HCT116 (cell line): ENCODE results near the gene PCSK2. TPM values are rescaled to one million over a fixed set of nuclear protein-coding genes. Genes with fewer than 3 reads are reported as not detected.

Experiments
- ATAC-seq: fragments of 200-7000 bp; cut with Tn5 transposase; 2 replicates; pipeline ENCODE4 v1.9.1; 2020; ENCODE audit warnings: mild to moderate bottlenecking, moderate library complexity
- BruUV-seq: library from RNA; stranded (reverse); fragments of 400-500 nt; replicated peaks from 2 replicates; lab custom pipeline; 2021; lab: Mats Ljungman, UMichigan
- CTCF ChIA-PET: fragments of 300-600 bp; sonication (Branson Sonifier 250); formaldehyde crosslinking; loops from one replicate; lab custom pipeline; 2021; ENCODE audit warnings: antibody characterized with exemption; lab: Charles Lee
- POLR2A ChIA-PET: fragments of 300-600, 350-600 bp; sonication (Branson Sonifier 250); formaldehyde crosslinking; loops from one replicate; lab custom pipeline; 2021; ENCODE audit warnings: antibody characterized with exemption; lab: Charles Lee
- RAD21 ChIA-PET, 2 experiments: fragments of 300-600 bp; sonication (Branson Sonifier 250); formaldehyde crosslinking; loops; one replicate each; lab custom pipeline; 2023; ENCODE audit warnings: low total read pairs in 2 of 2; ENCODE audit not compliant: uncharacterized antibody in 2 of 2, unreplicated experiment in 2 of 2, low non-redundant PET in 1 of 2; lab: Charles Lee
- DNase-seq: peaks from one replicate; pipeline ENCODE4 v3.0.0-alpha.2; 2010; ENCODE audit warnings: low read depth, low spot score
- H2AFZ ChIP-seq: fragments of 200-600 bp; shearing (Covaris generic), sonication (generic); 2 replicates; pipeline ENCODE4 v1.6.1; 2017; ENCODE audit warnings: low read depth, mixed run types, mixed read lengths, antibody characterized with exemption, low read length; ENCODE audit not compliant: poor library complexity, severe bottlenecking
- H3K27ac ChIP-seq: 2 replicates; pipeline ENCODE4 v1.5.1; 2012; ENCODE audit warnings: low read depth, low read length
- H3K27me3 ChIP-seq: fragments of 200-600 bp; sonication (generic); 2 replicates; pipeline ENCODE4 v1.6.1; 2016; ENCODE audit warnings: mixed run types, low read length, mixed read lengths; ENCODE audit not compliant: insufficient read depth
- H3K36me3 ChIP-seq, 2 experiments: fragments of 200-500 bp in 1 of 2; fragments of 200-600 bp in 1 of 2; sonication (Bioruptor generic) in 1 of 2; sonication (generic) in 1 of 2; 2 replicates each; pipeline versions ENCODE4 v1.5.1 to v1.6.1; 2014 to 2016; ENCODE audit warnings: low read length in 2 of 2, inconsistent platforms in 1 of 2, mixed read lengths in 1 of 2, mixed run types in 1 of 2; ENCODE audit not compliant: insufficient read depth in 2 of 2, control insufficient read depth in 1 of 2
- H3K4me1 ChIP-seq, 2 experiments: fragments of 200-600 bp in 1 of 2; sonication (generic) in 1 of 2; 2 replicates each; pipeline versions ENCODE4 v1.5.1 to v1.6.1; 2012 to 2017; ENCODE audit warnings: low read length in 2 of 2, inconsistent platforms in 1 of 2, mild to moderate bottlenecking in 1 of 2, mixed read lengths in 1 of 2, mixed run types in 1 of 2, moderate library complexity in 1 of 2; ENCODE audit not compliant: insufficient read depth in 2 of 2, control insufficient read depth in 1 of 2
- H3K4me2 ChIP-seq: fragments of 200-600 bp; sonication (generic); 2 replicates; pipeline ENCODE4 v1.6.1; 2017; ENCODE audit warnings: mixed run types, low read length, mixed read lengths
- H3K4me3 ChIP-seq, 2 experiments: fragments of 200-600 bp in 1 of 2; sonication (generic) in 1 of 2; replicated peaks in 1 of 2; 2 replicates each; pipeline ENCODE4 v1.5.1; 2011 to 2016; ENCODE audit warnings: low read length in 2 of 2, control low read depth in 1 of 2, low read depth in 1 of 2, mild to moderate bottlenecking in 1 of 2, mixed read lengths in 1 of 2, mixed run types in 1 of 2
- H3K79me2 ChIP-seq: fragments of 200-600 bp; sonication (generic); 2 replicates; pipeline ENCODE4 v1.6.1; 2017; ENCODE audit warnings: mild to moderate bottlenecking, mixed run types, low read length, moderate library complexity, mixed read lengths; ENCODE audit not compliant: insufficient read depth
- H3K9ac ChIP-seq: fragments of 200-600 bp; sonication (generic); 2 replicates; pipeline ENCODE4 v1.6.1; 2016; ENCODE audit warnings: low read length, mixed read lengths
- H3K9me2 ChIP-seq: fragments of 200-600 bp; sonication (generic), shearing (Covaris generic); 2 replicates; pipeline ENCODE4 v1.6.1; 2017; ENCODE audit warnings: mixed run types, mild to moderate bottlenecking, moderate library complexity; ENCODE audit not compliant: insufficient read depth
- H3K9me3 ChIP-seq, 2 experiments: fragments of 200-500 bp in 1 of 2; fragments of 200-600 bp in 1 of 2; sonication (Bioruptor generic) in 1 of 2; sonication (generic) in 1 of 2; 2 replicates each; pipeline ENCODE4 v1.6.1; 2014 to 2017; ENCODE audit warnings: low read length in 2 of 2, mixed read lengths in 2 of 2, inconsistent platforms in 1 of 2, low read depth in 1 of 2, mild to moderate bottlenecking in 1 of 2, mixed run types in 1 of 2, moderate library complexity in 1 of 2; ENCODE audit not compliant: control insufficient read depth in 1 of 2, insufficient read depth in 1 of 2
- H4K20me1 ChIP-seq: fragments of 200-600 bp; sonication (generic), shearing (Covaris generic); 2 replicates; pipeline ENCODE4 v1.6.1; 2017; ENCODE audit warnings: mixed run types, mild to moderate bottlenecking, moderate library complexity; ENCODE audit not compliant: insufficient read depth
- FOSL1 ChIP-seq: IDR thresholded peaks from 2 replicates; pipeline ENCODE4 v1.6.1; 2012; ENCODE audit warnings: low read depth
- SP1 ChIP-seq: IDR thresholded peaks from 2 replicates; pipeline ENCODE4 v1.6.1; 2012; ENCODE audit warnings: low read depth
- SRF ChIP-seq: IDR thresholded peaks from 2 replicates; pipeline ENCODE4 v1.6.1; 2012; ENCODE audit warnings: low read depth
- YY1 ChIP-seq: IDR thresholded peaks from 2 replicates; pipeline ENCODE4 v1.6.1; 2011; ENCODE audit warnings: low read length, low read depth, moderate library complexity, mild to moderate bottlenecking; ENCODE audit not compliant: insufficient replicate concordance; ENCODE audit errors: extremely low read depth
- intact Hi-C: fragments of 100-400 bp; cut with micrococcal nuclease; formaldehyde crosslinking; loops from 2 replicates; pipeline ENCODE4 v1.10.0; 2022
- total RNA-seq: library from RNA; stranded (reverse); gene quantifications from one replicate; pipeline ENCODE4 v1.2.1, GENCODE V29; 2021; ENCODE audit not compliant: unreplicated experiment
- TF ChIP-seq, protein P1 (sequence below): IDR thresholded peaks from 2 replicates; pipeline ENCODE4 v1.6.1; 2012
- TF ChIP-seq, protein P2 (sequence below): IDR thresholded peaks from 2 replicates; pipeline ENCODE4 v1.6.1; 2012; ENCODE audit warnings: low read depth

The PCSK2 gene
- total RNA-seq, 1 experiment from 2014 or later = not detected

DNA sequence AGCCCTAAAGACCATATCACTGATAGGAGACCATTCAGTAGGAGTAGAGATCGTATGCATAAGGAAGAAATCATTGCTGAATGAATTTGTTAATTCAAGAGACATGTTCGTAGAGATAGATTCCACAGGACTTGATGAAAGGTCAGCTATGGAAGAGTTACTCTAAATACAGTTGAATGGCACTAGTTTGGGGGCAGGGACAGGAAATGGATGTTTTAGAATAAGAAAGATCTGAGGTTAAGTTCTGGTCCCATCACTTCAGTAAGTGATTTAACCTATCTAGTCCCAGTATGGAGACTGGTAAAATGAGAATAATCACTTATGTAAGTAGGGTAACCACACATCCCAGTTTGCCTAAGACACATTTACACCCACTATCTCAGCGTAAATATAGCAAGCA lies 307.2 kb downstream of the PCSK2 start:
- Histone ChIP-seq H3K4me3 (no peak overlapping the region), H3K4me2 (no peak overlapping the region; the same call in 1 of the 2 replicates), H3K79me2 (no peaks in the 10 kb centered on the region), H2AFZ (no peak overlapping the region), H3K9me2 (no peaks in the 10 kb centered on the region), H3K4me1 (peaks cover 36 to 52% of the 10 kb centered on the region in 2 experiments), H3K36me3 (no peaks in the 10 kb centered on the region), H3K27me3 (no peaks in the 10 kb centered on the region), H3K9me3 (no peaks in the 10 kb centered on the region), H4K20me1 (no peaks in the 10 kb centered on the region), H3K27ac (no peak overlapping the region), H3K9ac (no peak overlapping the region)
- ChIA-PET POLR2A (no interaction called here), RAD21 (no interaction called here), CTCF (interaction anchor here (1.3 kb wide), 1 partner anchor 115 kb away, joined by 5 read pairs; no protein-coding TSS in a partner anchor)
- no TSS peak for BruUV-seq
- no peak for ATAC-seq
- TF ChIP-seq, protein P1, sequence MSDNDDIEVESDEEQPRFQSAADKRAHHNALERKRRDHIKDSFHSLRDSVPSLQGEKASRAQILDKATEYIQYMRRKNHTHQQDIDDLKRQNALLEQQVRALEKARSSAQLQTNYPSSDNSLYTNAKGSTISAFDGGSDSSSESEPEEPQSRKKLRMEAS = no peak
- TF ChIP-seq YY1 = no peak
- TF ChIP-seq, protein P2, sequence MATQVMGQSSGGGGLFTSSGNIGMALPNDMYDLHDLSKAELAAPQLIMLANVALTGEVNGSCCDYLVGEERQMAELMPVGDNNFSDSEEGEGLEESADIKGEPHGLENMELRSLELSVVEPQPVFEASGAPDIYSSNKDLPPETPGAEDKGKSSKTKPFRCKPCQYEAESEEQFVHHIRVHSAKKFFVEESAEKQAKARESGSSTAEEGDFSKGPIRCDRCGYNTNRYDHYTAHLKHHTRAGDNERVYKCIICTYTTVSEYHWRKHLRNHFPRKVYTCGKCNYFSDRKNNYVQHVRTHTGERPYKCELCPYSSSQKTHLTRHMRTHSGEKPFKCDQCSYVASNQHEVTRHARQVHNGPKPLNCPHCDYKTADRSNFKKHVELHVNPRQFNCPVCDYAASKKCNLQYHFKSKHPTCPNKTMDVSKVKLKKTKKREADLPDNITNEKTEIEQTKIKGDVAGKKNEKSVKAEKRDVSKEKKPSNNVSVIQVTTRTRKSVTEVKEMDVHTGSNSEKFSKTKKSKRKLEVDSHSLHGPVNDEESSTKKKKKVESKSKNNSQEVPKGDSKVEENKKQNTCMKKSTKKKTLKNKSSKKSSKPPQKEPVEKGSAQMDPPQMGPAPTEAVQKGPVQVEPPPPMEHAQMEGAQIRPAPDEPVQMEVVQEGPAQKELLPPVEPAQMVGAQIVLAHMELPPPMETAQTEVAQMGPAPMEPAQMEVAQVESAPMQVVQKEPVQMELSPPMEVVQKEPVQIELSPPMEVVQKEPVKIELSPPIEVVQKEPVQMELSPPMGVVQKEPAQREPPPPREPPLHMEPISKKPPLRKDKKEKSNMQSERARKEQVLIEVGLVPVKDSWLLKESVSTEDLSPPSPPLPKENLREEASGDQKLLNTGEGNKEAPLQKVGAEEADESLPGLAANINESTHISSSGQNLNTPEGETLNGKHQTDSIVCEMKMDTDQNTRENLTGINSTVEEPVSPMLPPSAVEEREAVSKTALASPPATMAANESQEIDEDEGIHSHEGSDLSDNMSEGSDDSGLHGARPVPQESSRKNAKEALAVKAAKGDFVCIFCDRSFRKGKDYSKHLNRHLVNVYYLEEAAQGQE = no peak
- no peak for TF ChIP-seq SRF
- no peak for TF ChIP-seq FOSL1
- no peak for TF ChIP-seq SP1
- intact Hi-C loops = loop anchor here (10.0 kb wide), 1 partner anchor 461 kb away; no protein-coding TSS in a partner anchor
- DNase-seq = no peak
